ENCODE results near the gene SELENON.

Gene SELENON, protein sequence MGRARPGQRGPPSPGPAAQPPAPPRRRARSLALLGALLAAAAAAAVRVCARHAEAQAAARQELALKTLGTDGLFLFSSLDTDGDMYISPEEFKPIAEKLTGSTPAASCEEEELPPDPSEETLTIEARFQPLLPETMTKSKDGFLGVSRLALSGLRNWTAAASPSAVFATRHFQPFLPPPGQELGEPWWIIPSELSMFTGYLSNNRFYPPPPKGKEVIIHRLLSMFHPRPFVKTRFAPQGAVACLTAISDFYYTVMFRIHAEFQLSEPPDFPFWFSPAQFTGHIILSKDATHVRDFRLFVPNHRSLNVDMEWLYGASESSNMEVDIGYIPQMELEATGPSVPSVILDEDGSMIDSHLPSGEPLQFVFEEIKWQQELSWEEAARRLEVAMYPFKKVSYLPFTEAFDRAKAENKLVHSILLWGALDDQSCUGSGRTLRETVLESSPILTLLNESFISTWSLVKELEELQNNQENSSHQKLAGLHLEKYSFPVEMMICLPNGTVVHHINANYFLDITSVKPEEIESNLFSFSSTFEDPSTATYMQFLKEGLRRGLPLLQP

GRCh38 chr1:25799935-25800702, at the start of gene SELENON:
TSS of gene SELENON (plus strand) at chr1:25800193. CDS start at chr1:25800231, 38 bp downstream.
- no peak for FAIRE-seq
- DNase-seq (ENCODE audit: extremely low spot score, insufficient read length, low read depth): no peak

DNA sequence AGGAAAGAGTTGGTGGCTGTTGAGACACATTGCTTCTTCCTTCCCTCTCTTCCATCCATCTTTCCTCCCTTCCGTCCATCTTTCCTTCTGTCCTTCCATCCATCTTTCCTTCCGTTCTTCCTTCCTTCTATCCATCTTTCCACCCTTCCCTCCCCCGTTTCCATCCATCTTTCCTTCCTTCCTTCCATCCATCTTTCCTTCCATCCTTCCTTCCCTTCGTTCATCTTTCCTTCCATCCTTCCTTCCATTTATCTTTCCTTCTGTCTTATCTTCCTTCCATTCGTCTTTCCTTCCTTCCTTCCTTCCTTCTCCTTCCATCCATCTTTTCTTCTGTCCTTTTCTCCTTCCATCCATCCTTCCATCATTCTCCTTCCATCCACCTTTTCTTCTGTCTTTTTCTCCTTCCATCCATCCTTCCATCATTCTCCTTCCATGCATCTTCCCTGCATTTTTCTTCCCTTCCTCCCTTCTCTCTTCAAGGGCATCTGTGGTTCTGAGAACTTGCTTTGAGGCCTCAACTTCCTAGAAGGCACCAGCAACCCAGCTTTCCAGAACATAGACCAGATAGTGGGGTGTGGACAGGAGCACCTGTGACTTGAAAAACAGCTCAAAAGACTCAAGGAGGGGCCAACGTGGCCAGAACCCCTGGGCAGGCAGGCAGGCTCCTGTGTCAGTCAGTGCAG, 48.9 kb upstream of the SELENON start:
- FAIRE-seq: no peak
- DNase-seq (ENCODE audit: extremely low spot score, insufficient read length, low read depth): no peak

DNA sequence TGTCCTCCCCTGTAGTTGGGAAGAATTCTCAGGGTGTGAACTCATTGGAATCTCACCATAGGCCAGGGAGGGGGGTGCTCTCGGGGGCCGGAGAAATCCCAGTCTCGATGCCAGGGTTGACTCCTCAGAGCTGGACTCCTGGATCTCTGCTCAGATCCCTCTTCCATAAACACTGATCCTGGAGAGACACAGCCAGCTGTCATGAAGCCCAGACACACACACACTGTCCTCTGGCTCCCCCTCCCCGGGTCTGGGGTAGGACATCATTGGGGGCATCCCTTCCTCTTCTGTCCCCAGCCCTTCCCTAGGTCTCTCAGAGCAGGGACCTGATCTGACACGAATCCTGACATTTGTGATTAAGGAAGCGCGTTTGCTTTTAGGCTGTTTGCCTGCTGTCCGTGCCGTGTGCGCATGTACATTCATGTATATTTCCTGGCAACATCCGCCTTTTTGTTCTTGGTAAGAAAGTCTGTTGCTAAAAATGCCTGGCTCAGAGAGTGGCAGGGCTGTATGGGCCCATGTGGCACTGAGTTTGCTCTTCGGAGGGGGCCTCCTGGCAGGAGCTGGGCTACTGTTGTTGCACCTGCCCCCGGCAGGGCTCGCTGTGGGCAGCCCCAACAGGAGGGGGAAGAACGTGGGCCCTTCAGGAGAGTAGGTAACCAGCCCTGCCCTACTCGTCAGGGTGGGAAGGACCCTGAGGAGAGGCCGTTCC, 45.4 kb upstream of the SELENON start:
- FAIRE-seq: no peak
- DNase-seq (ENCODE audit: extremely low spot score, insufficient read length, low read depth): no peak

- DNase-seq (ENCODE audit: extremely low spot score, insufficient read length, low read depth): no peak
- FAIRE-seq: no peak
These were observed 44.4 kb upstream of the SELENON start for GRCh38 chr1:25755475-25756125.

- FAIRE-seq: no peak
- DNase-seq (ENCODE audit: extremely low spot score, insufficient read length, low read depth): no peak
These were observed 43.8 kb upstream of the SELENON start for GRCh38 chr1:25756215-25756614.

GRCh38 chr1:25757151-25757845, 42.7 kb upstream of the SELENON start:
- DNase-seq (ENCODE audit: extremely low spot score, insufficient read length, low read depth) (no peak), FAIRE-seq (no peak)

DNA sequence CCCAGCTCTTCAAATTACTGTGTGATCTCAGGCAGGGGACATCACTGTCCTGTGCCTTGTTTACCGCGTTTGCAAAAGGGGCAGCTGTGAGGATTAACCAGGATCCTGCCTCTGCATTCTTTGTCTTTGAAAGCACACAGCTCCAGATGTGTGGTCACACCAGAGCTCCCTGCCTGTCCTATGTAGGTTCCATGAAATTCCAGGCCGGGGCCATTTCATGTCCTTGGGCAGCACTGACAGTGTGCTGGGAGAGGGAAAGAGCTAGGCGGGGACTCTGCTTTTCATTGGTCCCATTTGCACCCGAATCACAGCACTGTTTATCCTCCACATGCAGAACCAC, 42.2 kb upstream of the SELENON start:
- DNase-seq (ENCODE audit: extremely low spot score, insufficient read length, low read depth) (no peak), FAIRE-seq (no peak)

GRCh38 chr1:25758466-25759070, 41.4 kb upstream of the SELENON start:
- DNase-seq (ENCODE audit: extremely low spot score, insufficient read length, low read depth): no peak
- FAIRE-seq: no peak

DNA sequence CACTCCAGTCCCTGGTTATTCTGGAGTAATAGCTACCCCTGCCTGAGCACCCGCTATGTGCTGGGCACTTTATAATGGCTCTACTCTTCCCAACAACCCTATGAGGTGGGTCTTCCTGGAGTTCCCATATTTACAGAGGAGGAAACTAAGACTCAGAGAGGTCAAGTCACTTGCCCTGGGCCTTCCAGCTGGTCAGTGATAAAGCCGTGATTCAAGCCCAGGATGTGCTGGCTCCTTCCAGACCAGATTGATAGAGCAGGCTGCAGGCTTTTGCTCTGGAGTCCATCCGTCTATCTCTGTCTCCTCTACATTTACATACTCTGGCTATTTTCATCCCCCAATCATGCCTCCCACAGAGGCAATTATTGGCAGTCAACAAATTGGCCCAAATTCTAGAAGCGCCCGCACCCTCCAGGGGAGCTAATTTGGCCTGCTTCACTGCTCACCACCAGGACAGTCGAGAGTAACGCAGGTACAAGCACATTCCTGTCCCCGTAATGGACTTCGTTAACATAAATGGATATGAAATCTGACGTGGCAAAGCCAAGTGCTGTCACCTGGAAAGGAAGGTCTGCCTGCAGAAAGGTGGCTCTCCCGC, 39.8 kb upstream of the SELENON start:
- no peak for FAIRE-seq
- DNase-seq (ENCODE audit: extremely low spot score, insufficient read length, low read depth): no peak

GRCh38 chr1:25760871-25761270, 39.1 kb upstream of the SELENON start:
- DNase-seq (ENCODE audit: extremely low spot score, insufficient read length, low read depth): no peak
- no peak for FAIRE-seq

DNA sequence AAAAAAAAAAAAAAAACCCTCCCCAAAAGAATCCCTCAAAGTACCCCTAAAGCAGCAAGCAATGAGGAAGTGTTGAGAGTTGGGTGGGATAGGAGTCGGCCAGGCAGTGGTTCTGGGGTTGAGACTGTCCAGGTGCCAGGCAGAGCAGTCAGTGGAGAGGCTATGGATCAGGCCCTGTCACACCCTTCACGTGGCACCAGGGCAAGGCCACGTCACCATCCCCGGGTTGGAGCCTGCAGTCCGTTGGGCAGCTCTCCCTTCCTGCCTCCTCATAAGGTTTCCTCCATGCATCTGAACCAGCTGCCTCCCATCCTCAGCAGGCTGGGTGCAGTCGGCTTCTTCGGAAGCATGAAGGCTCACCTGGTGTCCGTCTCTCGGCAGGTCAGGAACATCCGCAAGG, 36.5 kb upstream of the SELENON start:
- FAIRE-seq (no peak), DNase-seq (ENCODE audit: extremely low spot score, insufficient read length, low read depth) (no peak)

- DNase-seq (ENCODE audit: extremely low spot score, insufficient read length, low read depth) (no peak), FAIRE-seq (no peak)
These were observed 34.7 kb upstream of the SELENON start for GRCh38 chr1:25765136-25765922.

- no peak for FAIRE-seq
- no peak for DNase-seq (ENCODE audit: extremely low spot score, insufficient read length, low read depth)
These were observed 33.9 kb upstream of the SELENON start for GRCh38 chr1:25765923-25766589.

- no peak for DNase-seq (ENCODE audit: extremely low spot score, insufficient read length, low read depth)
- FAIRE-seq: no peak
These were observed 33.1 kb upstream of the SELENON start for GRCh38 chr1:25766721-25767436.

DNA sequence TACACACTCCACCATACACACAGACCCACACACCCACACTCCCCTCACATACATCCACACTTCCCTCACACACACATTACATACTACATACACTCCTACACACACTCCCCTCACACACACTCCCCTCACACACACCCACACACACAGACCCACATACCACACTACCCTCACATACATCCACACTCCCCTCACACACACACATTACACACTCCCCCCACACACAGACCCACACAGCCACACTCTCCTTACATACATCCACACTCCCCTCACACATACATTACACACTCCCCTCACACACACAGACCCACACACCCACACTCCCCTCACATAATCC, 32.6 kb upstream of the SELENON start:
- FAIRE-seq (no peak), DNase-seq (ENCODE audit: extremely low spot score, insufficient read length, low read depth) (no peak)

DNA sequence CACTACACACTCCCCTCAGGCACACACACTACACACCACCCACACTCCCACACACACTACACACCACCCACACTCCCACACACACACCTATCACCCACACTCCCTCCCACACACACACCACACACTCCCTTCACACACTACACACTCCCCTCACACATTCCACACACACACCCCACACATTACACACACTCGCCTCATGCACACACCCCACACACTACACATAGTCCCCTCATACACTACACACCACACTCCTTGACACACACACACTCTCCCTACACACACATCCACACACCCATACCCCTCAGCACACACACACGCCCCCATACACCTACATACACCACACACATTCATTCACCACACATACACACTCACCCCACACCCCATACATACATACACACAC, 31.0 kb upstream of the SELENON start:
- FAIRE-seq: no peak

More for the DNA sequence above, 31.0 kb upstream of the SELENON start:
- DNase-seq (ENCODE audit: extremely low spot score, insufficient read length, low read depth): no peak
